Stimulated activated CD8-positive, alpha-beta memory T cell treated with anti-CD3 and anti-CD28 coated beads, Interleukin-4, amount 100 ng/mL, for 48 hours (primary cell): ENCODE measurements around the gene NPY1R.

ENCODE experiments used
- DNase-seq: peaks from one replicate; pipeline ENCODE4 v3.0.0-alpha.2; 2020

Gene NPY1R

DNA sequence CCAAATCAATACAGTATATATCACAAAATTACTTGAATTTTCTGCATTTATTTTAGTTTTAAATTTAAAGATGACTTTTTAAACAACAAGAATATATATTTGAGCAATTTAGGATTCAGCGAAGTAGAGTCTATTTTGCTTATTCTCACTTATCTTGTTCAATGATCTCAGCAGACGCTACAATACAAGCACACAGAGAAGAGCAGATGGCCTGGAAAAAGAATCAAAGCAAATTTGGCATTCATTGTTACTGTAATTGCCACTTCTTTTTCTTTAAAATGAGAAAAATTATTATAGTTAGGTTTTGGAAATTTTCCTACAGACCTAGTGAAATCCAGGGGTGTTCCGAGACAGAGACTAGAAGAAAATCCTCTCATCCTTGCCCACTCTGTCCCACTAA, 57.5 kb downstream of the NPY1R start:
- DNase-seq: no peak
